K562 (cell line): Measurements from ENCODE around the gene UBQLNL. TPM values are rescaled to one million over a fixed set of nuclear protein-coding genes. Genes with fewer than 3 reads are reported as not detected.
A peak's percentile ranks its signal among the peaks of the same experiment; 100 is the strongest.

ENCODE experiments used
- ATAC-seq: fragments of 200-7000 bp; cut with Tn5 transposase; 3 replicates; pipeline ENCODE4 v1.9.1; 2020; ENCODE audit warnings: moderate library complexity
- Bru-seq: library from RNA; stranded (reverse); fragments of 400-500 nt; gene quantifications from one replicate; lab custom pipeline; 2021; lab: Mats Ljungman, UMichigan
- BruChase-seq, 2 experiments: library from RNA; stranded (reverse); fragments of 400-500 nt; gene quantifications; one replicate each; lab custom pipeline; 2021; lab: Mats Ljungman, UMichigan
- BruUV-seq: library from RNA; stranded (reverse); fragments of 400-500 nt; replicated peaks from 2 replicates; lab custom pipeline; 2021; lab: Mats Ljungman, UMichigan
- CTCF ChIA-PET: fragments of 300-600 bp; formaldehyde crosslinking; extraction: SDS; loops from one replicate; lab custom pipeline; 2021; ENCODE audit warnings: low intra/inter-chr PET ratio; lab: Yijun Ruan, JAX
- POLR2A ChIA-PET: fragments of 300-600, 350-650 bp; sonication (Branson Sonifier 250); formaldehyde crosslinking; extraction: SDS; loops from one replicate; lab custom pipeline; 2021; ENCODE audit warnings: antibody characterized with exemption, inconsistent platforms; lab: Yijun Ruan, JAX
- DNase-seq, 4 experiments: peaks; one replicate each; pipeline versions ENCODE4 v3.0.0 to v3.0.0-alpha.2; 2011 to 2018; ENCODE audit warnings: low spot score in 3 of 4, mixed read lengths in 3 of 4; ENCODE audit errors: extremely low read depth in 1 of 4
- FAIRE-seq: peaks from 2 replicates; lab custom pipeline; 2011; peaks lifted over from hg19 to GRCh38; lab: Jason Lieb, UNC
- H2AFZ ChIP-seq: 2 replicates; pipeline ENCODE4 v1.6.0; 2011; ENCODE audit warnings: low read depth, low read length, control low read depth, inconsistent platforms
- H3K27ac ChIP-seq: fragments of 200-600 bp; 3 replicates; pipeline ENCODE4 v1.8.0; 2011; ENCODE audit warnings: low read depth, mild to moderate bottlenecking, control low read depth, inconsistent platforms, low read length, moderate library complexity, mixed read lengths; ENCODE audit errors: extremely low read depth
- H3K27me3 ChIP-seq, 2 experiments: fragments of 300-600 bp in 1 of 2; 2 replicates in 1 of 2; 3 replicates in 1 of 2; pipeline versions ENCODE4 v1.6.0 to v1.8.0; 2011; ENCODE audit warnings: inconsistent platforms in 2 of 2, low read length in 2 of 2, mild to moderate bottlenecking in 1 of 2, mixed read lengths in 1 of 2, moderate library complexity in 1 of 2; ENCODE audit not compliant: control insufficient read depth in 2 of 2, insufficient read depth in 2 of 2
- H3K36me3 ChIP-seq: fragments of 300-600 bp; 3 replicates; pipeline ENCODE4 v1.8.0; 2011; ENCODE audit warnings: mild to moderate bottlenecking, low read length, inconsistent platforms; ENCODE audit not compliant: control insufficient read depth, insufficient read depth
- H3K4me1 ChIP-seq, 2 experiments: fragments of 200-600 bp in 1 of 2; replicated peaks in 1 of 2; 2 replicates in 1 of 2; 3 replicates in 1 of 2; pipeline versions ENCODE4 v1.5.1 to v1.8.0; 2011; ENCODE audit warnings: inconsistent platforms in 2 of 2, low read length in 2 of 2, mild to moderate bottlenecking in 1 of 2, mixed read lengths in 1 of 2, moderate library complexity in 1 of 2; ENCODE audit not compliant: control insufficient read depth in 2 of 2, insufficient read depth in 2 of 2
- H3K4me2 ChIP-seq: 2 replicates; pipeline ENCODE4 v1.6.1; 2011; ENCODE audit warnings: low read length, control low read depth, inconsistent platforms, mixed read lengths; ENCODE audit not compliant: insufficient read depth
- H3K4me3 ChIP-seq: fragments of 200-600 bp; sonication (generic), shearing (Covaris generic); 2 replicates; pipeline ENCODE4 v1.5.1; 2016; ENCODE audit warnings: control low read depth, inconsistent platforms
- H3K79me2 ChIP-seq: fragments of 200-600 bp; 3 replicates; pipeline ENCODE4 v1.8.0; 2011; ENCODE audit warnings: low read length, inconsistent platforms; ENCODE audit not compliant: control insufficient read depth, insufficient read depth
- H3K9ac ChIP-seq, 2 experiments: 2 replicates each; pipeline versions ENCODE4 v1.6.0 to v1.6.1; 2011; ENCODE audit warnings: low read depth in 2 of 2, low read length in 2 of 2, control low read depth in 1 of 2, inconsistent platforms in 1 of 2, mild to moderate bottlenecking in 1 of 2, mixed read lengths in 1 of 2; ENCODE audit not compliant: insufficient read depth in 1 of 2
- H3K9me1 ChIP-seq: one replicate; pipeline ENCODE4 v1.6.0; 2011; ENCODE audit warnings: inconsistent platforms, mild to moderate bottlenecking, low read length, moderate library complexity; ENCODE audit not compliant: control insufficient read depth, insufficient read depth
- H3K9me3 ChIP-seq: replicated peaks from 2 replicates; pipeline ENCODE4 v1.5.1; 2011; ENCODE audit warnings: low read depth, low read length, inconsistent platforms; ENCODE audit not compliant: control insufficient read depth, insufficient read depth
- H4K20me1 ChIP-seq: replicated peaks from 2 replicates; pipeline ENCODE4 v1.6.1; 2011; ENCODE audit warnings: low read length, inconsistent platforms, mixed read lengths; ENCODE audit not compliant: control insufficient read depth, insufficient read depth
- E2F6 ChIP-seq, 2 experiments: IDR thresholded peaks; 2 replicates each; pipeline ENCODE4 v1.6.1; 2011; ENCODE audit warnings: borderline replicate concordance in 1 of 2, control low read depth in 1 of 2, low read depth in 1 of 2, low read length in 1 of 2, mild to moderate bottlenecking in 1 of 2, mixed read lengths in 1 of 2, moderate library complexity in 1 of 2; ENCODE audit not compliant: insufficient read depth in 1 of 2, insufficient read length in 1 of 2, poor library complexity in 1 of 2, severe bottlenecking in 1 of 2; ENCODE audit errors: extremely low read depth in 1 of 2
- HNRNPK ChIP-seq: fragments of 200-400 bp; formaldehyde crosslinking; IDR thresholded peaks from one replicate; pipeline ENCODE4 v1.6.1; 2018; ENCODE audit warnings: mild to moderate bottlenecking, low read depth, low read length; ENCODE audit not compliant: poor library complexity, severe bottlenecking
- NFE2L1 ChIP-seq: fragments of 450-650 bp; IDR thresholded peaks from 2 replicates; pipeline ENCODE4 v1.6.1; 2016; ENCODE audit warnings: missing genetic modification characterization, low read depth, mild to moderate bottlenecking, missing compliant biosample characterization, moderate library complexity, borderline replicate concordance
- PHB2 ChIP-seq: fragments of 450-650 bp; IDR thresholded peaks from 2 replicates; pipeline ENCODE4 v1.6.1; 2017; ENCODE audit warnings: low read depth
- SIN3A ChIP-seq, 2 experiments: fragments of 150-350 bp in 1 of 2; IDR thresholded peaks; 2 replicates each; pipeline ENCODE4 v1.6.1; 2011 to 2016; ENCODE audit warnings: borderline replicate concordance in 2 of 2, low read depth in 2 of 2, low read length in 2 of 2, mild to moderate bottlenecking in 2 of 2, moderate library complexity in 2 of 2; ENCODE audit not compliant: control insufficient read depth in 1 of 2
- SIN3B ChIP-seq: fragments of 450-650 bp; IDR thresholded peaks from 2 replicates; pipeline ENCODE4 v1.6.1; 2017; ENCODE audit warnings: low read depth, mild to moderate bottlenecking, moderate library complexity
- SIX5 ChIP-seq, 2 experiments: IDR thresholded peaks; 2 replicates each; pipeline ENCODE4 v1.6.1; 2011; ENCODE audit warnings: low read length in 2 of 2, borderline replicate concordance in 1 of 2, low read depth in 1 of 2, mild to moderate bottlenecking in 1 of 2, moderate library complexity in 1 of 2; ENCODE audit not compliant: insufficient read depth in 1 of 2
- STAT5B ChIP-seq: fragments of 250-450 bp; sonication (Bioruptor Pico); IDR thresholded peaks from 2 replicates; pipeline ENCODE4 v1.8.0; 2021; ENCODE audit warnings: mild to moderate bottlenecking, inconsistent platforms
- ZNF324 ChIP-seq: fragments of 250-450 bp; sonication (Bioruptor Pico); IDR thresholded peaks from 2 replicates; pipeline ENCODE4 v1.4.0; 2020; ENCODE audit warnings: mild to moderate bottlenecking
- ZNF507 ChIP-seq: conservative IDR thresholded peaks from 2 replicates; pipeline ENCODE4 v1.6.1; 2017; ENCODE audit warnings: missing genetic modification characterization, missing compliant biosample characterization
- WGBS: fragments of 100-300 bp; shearing (Covaris generic); methylation state at CpG from one replicate; pipeline ENCODE4 v1.1.6; 2016; ENCODE audit warnings: low coverage, mixed read lengths; ENCODE audit not compliant: insufficient coverage; ENCODE audit errors: missing lambda C conversion rate; 5-methylcytosine and 5-hydroxymethylcytosine counted together
- in situ Hi-C: fragments of 300-500 bp; cut with MboI; formaldehyde crosslinking; loops from 4 replicates; pipeline ENCODE4 v1.15.0; 2018; ENCODE audit warnings: inconsistent platforms, mixed read lengths
- intact Hi-C: fragments of 100-400 bp; cut with micrococcal nuclease; formaldehyde crosslinking; loops from 2 replicates; pipeline ENCODE4 v1.14.2; 2022
- long read RNA-seq, 3 experiments: library from polyadenylated mRNA in 2 of 3; library from RNA in 1 of 3; unstranded in 2 of 3; stranded (forward) in 1 of 3; transcript quantifications; one replicate each; pipeline ENCODE4 v2.0.0, GENCODE V29; 2019 to 2022
- polyA minus RNA-seq, 3 experiments: library from RNA; depleted of rRNA, polyadenylated mRNA; stranded (reverse); fragments of >200 nt; gene quantifications; 2 replicates each; pipeline ENCODE4 v1.2.3, GENCODE V29; 2011
- polyA plus RNA-seq, 8 experiments: library from polyadenylated mRNA; depleted of rRNA in 4 of 8; stranded (reverse) in 5 of 8; unstranded in 3 of 8; fragments of >200 nt; fragmentation: Nextera tagmentation in 2 of 8; fragmentation: Illumina TruSeq in 1 of 8; extraction: Ambion mirVana in 2 of 8; extraction: Trizol in 1 of 8; gene quantifications; 2 replicates each; pipeline versions ENCODE4 v1.2.1 to v1.2.3, GENCODE V29; 2011 to 2014; ENCODE audit warnings: inconsistent platforms in 1 of 8, missing spikeins in 1 of 8
- total RNA-seq, 7 experiments: library from RNA; depleted of rRNA in 6 of 7; stranded (reverse); fragments of >200 nt in 6 of 7; fragmentation: Illumina TruSeq in 2 of 7; extraction: Trizol in 2 of 7; gene quantifications; 2 replicates each; pipeline versions ENCODE4 v1.2.1 to v1.2.3, GENCODE V29; 2011 to 2021; ENCODE audit warnings: low replicate concordance in 1 of 7
- TF ChIP-seq, protein P1 (sequence below): IDR thresholded peaks from 2 replicates; pipeline ENCODE4 v1.6.1; 2016; ENCODE audit warnings: missing genetic modification characterization, missing compliant biosample characterization

UBQLNL gene, protein sequence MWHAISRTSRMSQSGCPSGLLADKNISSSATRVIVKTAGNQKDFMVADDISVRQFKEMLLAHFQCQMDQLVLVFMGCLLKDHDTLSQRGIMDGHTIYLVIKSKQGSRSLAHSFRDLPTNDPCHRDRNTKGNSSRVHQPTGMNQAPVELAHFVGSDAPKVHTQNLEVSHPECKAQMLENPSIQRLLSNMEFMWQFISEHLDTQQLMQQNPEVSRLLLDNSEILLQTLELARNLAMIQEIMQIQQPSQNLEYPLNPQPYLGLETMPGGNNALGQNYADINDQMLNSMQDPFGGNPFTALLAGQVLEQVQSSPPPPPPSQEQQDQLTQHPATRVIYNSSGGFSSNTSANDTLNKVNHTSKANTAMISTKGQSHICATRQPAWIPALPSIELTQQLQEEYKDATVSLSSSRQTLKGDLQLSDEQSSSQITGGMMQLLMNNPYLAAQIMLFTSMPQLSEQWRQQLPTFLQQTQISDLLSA
- 0.23 and 0.32 TPM in 2 replicates for total RNA-seq (2011; cell fraction: chromatin; rRNA removed; ENCODE audit: low replicate concordance)
- 0.33 and 0.53 TPM in 2 replicates for total RNA-seq (2011; cell fraction: nucleolus; rRNA removed)
- total RNA-seq (2011; cell fraction: nucleoplasm; rRNA removed) = 0.51 TPM in 1 of 2 replicates, not detected in the other
- total RNA-seq (2014; rRNA removed) (0.14 and 0.16 TPM in 2 replicates), total RNA-seq (2014; rRNA removed; fragmentation: Illumina TruSeq; extraction: Trizol) (0.16 and 0.18 TPM in 2 replicates), total RNA-seq (2015; rRNA removed; fragmentation: Illumina TruSeq; extraction: Trizol) (0.11 and 0.14 TPM in 2 replicates), total RNA-seq (2021) (0.09 and 0.20 TPM in 2 replicates), polyA plus RNA-seq (2011; rRNA removed) (0.14 and 0.20 TPM in 2 replicates), polyA plus RNA-seq (2014; fragmentation: Illumina TruSeq; extraction: Trizol) (0.06 and 0.27 TPM in 2 replicates), polyA plus RNA-seq (2014; fragmentation: Nextera tagmentation; extraction: Ambion mirVana) (under 1 TPM; 0.07 to 0.14 TPM), polyA plus RNA-seq (2014; rRNA removed) (0.24 TPM in 1 of 2 replicates, not detected in the other), polyA minus RNA-seq (2011; rRNA and poly(A)+ RNA removed) (0.14 and 0.33 TPM in 2 replicates), Bru-seq, nascent RNA (percentile 20 among the genes with signal in this experiment), BruChase-seq, experiment 1, labeled RNA remaining after a 2-hour chase (percentile 19 among the genes with signal in this experiment), BruChase-seq, experiment 2, labeled RNA remaining after a 6-hour chase (percentile 36 among the genes with signal in this experiment)
- polyA plus RNA-seq (2011; cell fraction: cytosol; rRNA removed) = 0.07 and 0.13 TPM in 2 replicates
- polyA plus RNA-seq (2011; cell fraction: nucleus; rRNA removed) = 0.97 and 1.1 TPM in 2 replicates
- 0.14 and 0.86 TPM in 2 replicates for polyA plus RNA-seq (2012)
- polyA minus RNA-seq (2011; cell fraction: cytosol; rRNA and poly(A)+ RNA removed) = not detected in 2 replicates
- polyA minus RNA-seq (2011; cell fraction: nucleus; rRNA and poly(A)+ RNA removed) = 0.27 and 0.56 TPM in 2 replicates
- long read RNA-seq, experiment 1 = 0 reads
- long read RNA-seq, experiment 2 = 0 reads
- long read RNA-seq, experiment 3 = 0 reads

DNA sequence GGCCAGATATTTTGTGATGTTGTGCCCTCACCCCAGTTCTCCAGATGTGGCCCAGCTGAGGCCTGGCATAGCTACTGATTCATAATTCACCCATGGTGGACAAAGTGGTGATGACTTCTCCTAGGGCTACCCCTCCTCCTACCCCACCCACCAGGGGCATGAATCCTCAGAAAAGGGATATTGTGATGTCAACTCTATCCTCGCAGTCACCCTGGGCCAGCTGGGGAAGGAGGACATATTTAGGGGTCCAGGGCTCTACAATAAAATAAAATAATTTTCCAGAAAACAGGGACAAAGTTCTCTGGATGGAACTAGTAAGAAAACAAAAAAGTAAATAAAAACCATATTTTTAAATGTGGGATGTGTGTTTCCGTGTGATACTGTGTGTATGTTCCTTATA is at the start of gene UBQLNL:
TSS of gene UBQLNL (minus strand) at position 101 of the 400 bp plus-strand sequence. CDS start 258 bp downstream, outside the sequence.
- no peak within 1 kb of the TSS for H3K9ac ChIP-seq
- H4K20me1 ChIP-seq = no peaks in the 10 kb centered on the region
- H3K36me3 ChIP-seq = no peaks in the 10 kb centered on the region
- peaks cover 0 to 6% of the 10 kb centered on the region in 2 experiments; a peak in 2 of 5 replicates for H3K27me3 ChIP-seq
- DNase-seq (no peak), FAIRE-seq (no peak), ATAC-seq (no peak)
- H3K9me3 ChIP-seq = no peaks in the 10 kb centered on the region
- H3K4me3 ChIP-seq = no peak within 1 kb of the TSS
- H3K4me1 ChIP-seq = peaks cover 0 to 3% of the 10 kb centered on the region in 2 experiments; a peak in 2 of 5 replicates
- H3K79me2 ChIP-seq = no peaks in the 10 kb centered on the region
- H3K27ac ChIP-seq = no peak within 1 kb of the TSS
- intact Hi-C loops (loop anchor here (10.0 kb wide), 1 partner anchor 58 kb away; no protein-coding TSS in a partner anchor), in situ Hi-C loops (no loop called here)
- ChIA-PET CTCF (no interaction called here), POLR2A (interaction anchor here (0.8 to 11.8 kb wide), 3 partner anchors 11 to 15 kb away, joined by 5 to 123 read pairs (median 7); no protein-coding TSS in a partner anchor)
- no peak within 1 kb of the TSS for H3K4me2 ChIP-seq
- no peak within 1 kb of the TSS for H2AFZ ChIP-seq
- BruUV-seq = no TSS peak
- H3K9me1 ChIP-seq = no peaks in the 10 kb centered on the region
- WGBS = 22% methylated on average over 2 of the region's 2 CpGs
- TF ChIP-seq HNRNPK (no peak), SIN3B (no peak), SIX5 (IDR thresholded peaks at IDR 0.05; ENCODE audit: borderline replicate concordance in 1 of 2, insufficient read depth in 1 of 2, low read depth in 1 of 2, low read length in 2 of 2) (no peak), ZNF324 (CRISPR knock-in tag) (no peak), E2F6 (IDR thresholded peaks at IDR 0.05; ENCODE audit: borderline replicate concordance in 1 of 2, extremely low read depth in 1 of 2, insufficient read depth in 1 of 2, insufficient read length in 1 of 2, low read depth in 1 of 2, low read length in 1 of 2, poor library complexity in 1 of 2, severe bottlenecking in 1 of 2) (no peak), STAT5B (CRISPR knock-in tag) (no peak), ZNF507 (no peak), SIN3A (IDR thresholded peaks at IDR 0.05; ENCODE audit: borderline replicate concordance in 2 of 2, control insufficient read depth in 1 of 2, low read depth in 2 of 2, low read length in 2 of 2) (no peak), NFE2L1 (no peak), PHB2 (no peak)
- TF ChIP-seq, protein P1, sequence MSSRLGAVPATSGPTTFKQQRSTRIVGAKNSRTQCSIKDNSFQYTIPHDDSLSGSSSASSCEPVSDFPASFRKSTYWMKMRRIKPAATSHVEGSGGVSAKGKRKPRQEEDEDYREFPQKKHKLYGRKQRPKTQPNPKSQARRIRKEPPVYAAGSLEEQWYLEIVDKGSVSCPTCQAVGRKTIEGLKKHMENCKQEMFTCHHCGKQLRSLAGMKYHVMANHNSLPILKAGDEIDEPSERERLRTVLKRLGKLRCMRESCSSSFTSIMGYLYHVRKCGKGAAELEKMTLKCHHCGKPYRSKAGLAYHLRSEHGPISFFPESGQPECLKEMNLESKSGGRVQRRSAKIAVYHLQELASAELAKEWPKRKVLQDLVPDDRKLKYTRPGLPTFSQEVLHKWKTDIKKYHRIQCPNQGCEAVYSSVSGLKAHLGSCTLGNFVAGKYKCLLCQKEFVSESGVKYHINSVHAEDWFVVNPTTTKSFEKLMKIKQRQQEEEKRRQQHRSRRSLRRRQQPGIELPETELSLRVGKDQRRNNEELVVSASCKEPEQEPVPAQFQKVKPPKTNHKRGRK (tag) = no peak
